ENCODE data around the gene IFIT1B. TPM values are rescaled to one million over a fixed set of nuclear protein-coding genes. Genes with fewer than 3 reads are reported as not detected.

IFIT1B gene
- total and polyA plus RNA-seq, 9 of the 15 experiments (the other 6 are each of a cell fraction or from before 2014, with no cell fraction given), result not detected

GRCh38 chr10:89351780-89352597 lies 25.9 kb upstream of the IFIT1B start (continued):
- TF ChIP-seq, protein P1, sequence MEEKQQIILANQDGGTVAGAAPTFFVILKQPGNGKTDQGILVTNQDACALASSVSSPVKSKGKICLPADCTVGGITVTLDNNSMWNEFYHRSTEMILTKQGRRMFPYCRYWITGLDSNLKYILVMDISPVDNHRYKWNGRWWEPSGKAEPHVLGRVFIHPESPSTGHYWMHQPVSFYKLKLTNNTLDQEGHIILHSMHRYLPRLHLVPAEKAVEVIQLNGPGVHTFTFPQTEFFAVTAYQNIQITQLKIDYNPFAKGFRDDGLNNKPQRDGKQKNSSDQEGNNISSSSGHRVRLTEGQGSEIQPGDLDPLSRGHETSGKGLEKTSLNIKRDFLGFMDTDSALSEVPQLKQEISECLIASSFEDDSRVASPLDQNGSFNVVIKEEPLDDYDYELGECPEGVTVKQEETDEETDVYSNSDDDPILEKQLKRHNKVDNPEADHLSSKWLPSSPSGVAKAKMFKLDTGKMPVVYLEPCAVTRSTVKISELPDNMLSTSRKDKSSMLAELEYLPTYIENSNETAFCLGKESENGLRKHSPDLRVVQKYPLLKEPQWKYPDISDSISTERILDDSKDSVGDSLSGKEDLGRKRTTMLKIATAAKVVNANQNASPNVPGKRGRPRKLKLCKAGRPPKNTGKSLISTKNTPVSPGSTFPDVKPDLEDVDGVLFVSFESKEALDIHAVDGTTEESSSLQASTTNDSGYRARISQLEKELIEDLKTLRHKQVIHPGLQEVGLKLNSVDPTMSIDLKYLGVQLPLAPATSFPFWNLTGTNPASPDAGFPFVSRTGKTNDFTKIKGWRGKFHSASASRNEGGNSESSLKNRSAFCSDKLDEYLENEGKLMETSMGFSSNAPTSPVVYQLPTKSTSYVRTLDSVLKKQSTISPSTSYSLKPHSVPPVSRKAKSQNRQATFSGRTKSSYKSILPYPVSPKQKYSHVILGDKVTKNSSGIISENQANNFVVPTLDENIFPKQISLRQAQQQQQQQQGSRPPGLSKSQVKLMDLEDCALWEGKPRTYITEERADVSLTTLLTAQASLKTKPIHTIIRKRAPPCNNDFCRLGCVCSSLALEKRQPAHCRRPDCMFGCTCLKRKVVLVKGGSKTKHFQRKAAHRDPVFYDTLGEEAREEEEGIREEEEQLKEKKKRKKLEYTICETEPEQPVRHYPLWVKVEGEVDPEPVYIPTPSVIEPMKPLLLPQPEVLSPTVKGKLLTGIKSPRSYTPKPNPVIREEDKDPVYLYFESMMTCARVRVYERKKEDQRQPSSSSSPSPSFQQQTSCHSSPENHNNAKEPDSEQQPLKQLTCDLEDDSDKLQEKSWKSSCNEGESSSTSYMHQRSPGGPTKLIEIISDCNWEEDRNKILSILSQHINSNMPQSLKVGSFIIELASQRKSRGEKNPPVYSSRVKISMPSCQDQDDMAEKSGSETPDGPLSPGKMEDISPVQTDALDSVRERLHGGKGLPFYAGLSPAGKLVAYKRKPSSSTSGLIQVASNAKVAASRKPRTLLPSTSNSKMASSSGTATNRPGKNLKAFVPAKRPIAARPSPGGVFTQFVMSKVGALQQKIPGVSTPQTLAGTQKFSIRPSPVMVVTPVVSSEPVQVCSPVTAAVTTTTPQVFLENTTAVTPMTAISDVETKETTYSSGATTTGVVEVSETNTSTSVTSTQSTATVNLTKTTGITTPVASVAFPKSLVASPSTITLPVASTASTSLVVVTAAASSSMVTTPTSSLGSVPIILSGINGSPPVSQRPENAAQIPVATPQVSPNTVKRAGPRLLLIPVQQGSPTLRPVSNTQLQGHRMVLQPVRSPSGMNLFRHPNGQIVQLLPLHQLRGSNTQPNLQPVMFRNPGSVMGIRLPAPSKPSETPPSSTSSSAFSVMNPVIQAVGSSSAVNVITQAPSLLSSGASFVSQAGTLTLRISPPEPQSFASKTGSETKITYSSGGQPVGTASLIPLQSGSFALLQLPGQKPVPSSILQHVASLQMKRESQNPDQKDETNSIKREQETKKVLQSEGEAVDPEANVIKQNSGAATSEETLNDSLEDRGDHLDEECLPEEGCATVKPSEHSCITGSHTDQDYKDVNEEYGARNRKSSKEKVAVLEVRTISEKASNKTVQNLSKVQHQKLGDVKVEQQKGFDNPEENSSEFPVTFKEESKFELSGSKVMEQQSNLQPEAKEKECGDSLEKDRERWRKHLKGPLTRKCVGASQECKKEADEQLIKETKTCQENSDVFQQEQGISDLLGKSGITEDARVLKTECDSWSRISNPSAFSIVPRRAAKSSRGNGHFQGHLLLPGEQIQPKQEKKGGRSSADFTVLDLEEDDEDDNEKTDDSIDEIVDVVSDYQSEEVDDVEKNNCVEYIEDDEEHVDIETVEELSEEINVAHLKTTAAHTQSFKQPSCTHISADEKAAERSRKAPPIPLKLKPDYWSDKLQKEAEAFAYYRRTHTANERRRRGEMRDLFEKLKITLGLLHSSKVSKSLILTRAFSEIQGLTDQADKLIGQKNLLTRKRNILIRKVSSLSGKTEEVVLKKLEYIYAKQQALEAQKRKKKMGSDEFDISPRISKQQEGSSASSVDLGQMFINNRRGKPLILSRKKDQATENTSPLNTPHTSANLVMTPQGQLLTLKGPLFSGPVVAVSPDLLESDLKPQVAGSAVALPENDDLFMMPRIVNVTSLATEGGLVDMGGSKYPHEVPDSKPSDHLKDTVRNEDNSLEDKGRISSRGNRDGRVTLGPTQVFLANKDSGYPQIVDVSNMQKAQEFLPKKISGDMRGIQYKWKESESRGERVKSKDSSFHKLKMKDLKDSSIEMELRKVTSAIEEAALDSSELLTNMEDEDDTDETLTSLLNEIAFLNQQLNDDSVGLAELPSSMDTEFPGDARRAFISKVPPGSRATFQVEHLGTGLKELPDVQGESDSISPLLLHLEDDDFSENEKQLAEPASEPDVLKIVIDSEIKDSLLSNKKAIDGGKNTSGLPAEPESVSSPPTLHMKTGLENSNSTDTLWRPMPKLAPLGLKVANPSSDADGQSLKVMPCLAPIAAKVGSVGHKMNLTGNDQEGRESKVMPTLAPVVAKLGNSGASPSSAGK (IDR thresholded peaks at IDR 0.05), result peak; percentile 77
- TF ChIP-seq TEAD1 (CRISPR knock-in tag; IDR thresholded peaks at IDR 0.05) (peak in 1 of 2 experiments; percentile 58; a peak in 1 of 4 replicates), YY1 (IDR thresholded peaks at IDR 0.05; ENCODE audit: borderline replicate concordance in 1 of 3, control insufficient read depth in 1 of 3, extremely low read depth in 1 of 3, insufficient read depth in 3 of 3, insufficient read length in 1 of 3, insufficient replicate concordance in 2 of 3, low read depth in 1 of 3, low read length in 2 of 3) (peak in 1 of 3 experiments; percentile 33), VEZF1 (CRISPR knock-in tag; IDR thresholded peaks at IDR 0.05) (0 out of 2 replicates have a peak, but pooled peaks have one; percentile 20), ELK3 (CRISPR knock-in tag; IDR thresholded peaks at IDR 0.05) (no peak), BHLHE40 (IDR thresholded peaks at IDR 0.05; ENCODE audit: low read length) (peak; percentile 38; the same call in 1 of the 2 replicates), ZNF133 (CRISPR knock-in tag; IDR thresholded peaks at IDR 0.05) (no peak), RUNX1 (IDR thresholded peaks at IDR 0.05; ENCODE audit: low read depth) (no peak), LARP7 (IDR thresholded peaks at IDR 0.05) (no peak)
- TF ChIP-seq, protein P2, sequence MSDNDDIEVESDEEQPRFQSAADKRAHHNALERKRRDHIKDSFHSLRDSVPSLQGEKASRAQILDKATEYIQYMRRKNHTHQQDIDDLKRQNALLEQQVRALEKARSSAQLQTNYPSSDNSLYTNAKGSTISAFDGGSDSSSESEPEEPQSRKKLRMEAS (CRISPR knock-in tag; IDR thresholded peaks at IDR 0.05), result peak; percentile 76

All from K562 (cell line).